IMR-90 (cell line): Measurements from ENCODE around the gene PAIP1. TPM values are rescaled to one million over a fixed set of nuclear protein-coding genes. Genes with fewer than 3 reads are reported as not detected.

ENCODE experiments used
- ATAC-seq: fragments of 200-7000 bp; cut with Tn5 transposase; 2 replicates; pipeline ENCODE4 v1.9.1; 2020; ENCODE audit warnings: low read depth, mild to moderate bottlenecking, moderate library complexity
- BruUV-seq: library from RNA; stranded (reverse); fragments of 400-500 nt; replicated peaks from 2 replicates; lab custom pipeline; 2021; lab: Mats Ljungman, UMichigan
- CTCF ChIA-PET: fragments of 300-600 bp; formaldehyde crosslinking; extraction: SDS; loops from one replicate; lab custom pipeline; 2021; ENCODE audit warnings: antibody characterized with exemption; lab: Yijun Ruan, JAX
- POLR2A ChIA-PET: fragments of 300-600 bp; sonication (Branson Sonifier 250); formaldehyde crosslinking; loops from one replicate; lab custom pipeline; 2022; ENCODE audit warnings: antibody characterized with exemption; ENCODE audit not compliant: unreplicated experiment; lab: Charles Lee
- DNase-seq: peaks from one replicate; pipeline ENCODE4 v3.0.0; 2013
- H2AFZ ChIP-seq: replicated peaks from 2 replicates; pipeline ENCODE3; 2013; ENCODE audit warnings: low read length, mild to moderate bottlenecking; ENCODE audit not compliant: poor library complexity
- H2AK5ac ChIP-seq: 2 replicates; pipeline ENCODE4 v1.6.1; 2013; ENCODE audit warnings: low read depth, low read length, inconsistent platforms
- H2AK9ac ChIP-seq: replicated peaks from 2 replicates; pipeline ENCODE3; 2013; ENCODE audit warnings: mild to moderate bottlenecking, low read depth, low read length, moderate library complexity; ENCODE audit not compliant: poor library complexity
- H2BK120ac ChIP-seq: 2 replicates; pipeline ENCODE4 v1.6.1; 2013; ENCODE audit warnings: low read depth, low read length, inconsistent platforms
- H2BK15ac ChIP-seq: 3 replicates; pipeline ENCODE4 v1.6.1; 2013; ENCODE audit warnings: low read depth, low read length, inconsistent platforms
- H2BK20ac ChIP-seq: 2 replicates; pipeline ENCODE4 v1.6.1; 2013; ENCODE audit warnings: low read depth, mild to moderate bottlenecking, inconsistent platforms, low read length, moderate library complexity
- H2BK5ac ChIP-seq: 2 replicates; pipeline ENCODE4 v1.6.1; 2013; ENCODE audit warnings: mild to moderate bottlenecking, low read depth, low read length, inconsistent platforms; ENCODE audit not compliant: poor library complexity, severe bottlenecking
- H3K14ac ChIP-seq: replicated peaks from 2 replicates; pipeline ENCODE4 v1.6.1; 2013; ENCODE audit warnings: low read depth, low read length, inconsistent platforms
- H3K18ac ChIP-seq: 2 replicates; pipeline ENCODE4 v1.6.1; 2013; ENCODE audit warnings: low read depth, low read length, control low read depth
- H3K23ac ChIP-seq: 2 replicates; pipeline ENCODE4 v1.6.1; 2013; ENCODE audit warnings: low read depth, low read length, inconsistent platforms
- H3K27ac ChIP-seq: 2 replicates; pipeline ENCODE4 v1.5.1; 2013; ENCODE audit warnings: mild to moderate bottlenecking, control low read depth, low read length; ENCODE audit not compliant: insufficient read depth
- H3K27me3 ChIP-seq: 2 replicates; pipeline ENCODE4 v1.6.1; 2013; ENCODE audit warnings: low read length; ENCODE audit not compliant: control insufficient read depth, insufficient read depth
- H3K36me3 ChIP-seq: 2 replicates; pipeline ENCODE4 v1.6.1; 2013; ENCODE audit warnings: low read length, mixed read lengths; ENCODE audit not compliant: control insufficient read depth, insufficient read depth
- H3K4ac ChIP-seq: 2 replicates; pipeline ENCODE4 v1.6.1; 2013; ENCODE audit warnings: low read depth, low read length, inconsistent platforms
- H3K4me1 ChIP-seq: 2 replicates; pipeline ENCODE4 v1.6.1; 2013; ENCODE audit warnings: low read length, mixed read lengths; ENCODE audit not compliant: control insufficient read depth, insufficient read depth
- H3K4me2 ChIP-seq: 2 replicates; pipeline ENCODE4 v1.6.1; 2013; ENCODE audit warnings: low read depth, mild to moderate bottlenecking, control low read depth, low read length, moderate library complexity
- H3K4me3 ChIP-seq: 2 replicates; pipeline ENCODE4 v1.5.1; 2013; ENCODE audit warnings: low read depth, mild to moderate bottlenecking, control low read depth, low read length, moderate library complexity; ENCODE audit not compliant: insufficient read depth
- H3K56ac ChIP-seq: 2 replicates; pipeline ENCODE4 v1.6.1; 2013; ENCODE audit warnings: low read length, inconsistent platforms; ENCODE audit not compliant: insufficient read depth; ENCODE audit errors: extremely low read depth
- H3K79me1 ChIP-seq, 2 experiments: 2 replicates each; pipeline ENCODE4 v1.6.1; 2013; ENCODE audit warnings: low read length in 2 of 2, inconsistent platforms in 1 of 2, low read depth in 1 of 2
- H3K9ac ChIP-seq: 2 replicates; pipeline ENCODE4 v1.6.1; 2013; ENCODE audit warnings: low read depth, low read length, control low read depth
- H3K9me1 ChIP-seq: 2 replicates; pipeline ENCODE4 v1.6.1; 2013; ENCODE audit warnings: low read length, inconsistent platforms; ENCODE audit not compliant: insufficient read depth
- H3K9me3 ChIP-seq: 2 replicates; pipeline ENCODE4 v1.6.1; 2013; ENCODE audit warnings: low read length; ENCODE audit not compliant: control insufficient read depth, insufficient read depth
- H4K20me1 ChIP-seq: 2 replicates; pipeline ENCODE4 v1.6.1; 2013; ENCODE audit warnings: low read length, inconsistent platforms; ENCODE audit not compliant: insufficient read depth
- H4K5ac ChIP-seq: 2 replicates; pipeline ENCODE4 v1.6.1; 2013; ENCODE audit warnings: mild to moderate bottlenecking, low read depth, low read length, control low read depth
- H4K8ac ChIP-seq, 2 experiments: 2 replicates each; pipeline ENCODE4 v1.6.1; 2013; ENCODE audit warnings: low read depth in 2 of 2, low read length in 2 of 2, control low read depth in 1 of 2, inconsistent platforms in 1 of 2
- H4K91ac ChIP-seq: 2 replicates; pipeline ENCODE4 v1.6.1; 2013; ENCODE audit warnings: low read depth, low read length, inconsistent platforms; ENCODE audit not compliant: insufficient read depth
- MAFK ChIP-seq: IDR thresholded peaks from 2 replicates; pipeline ENCODE4 v1.6.1; 2012; ENCODE audit warnings: low read depth, low read length, improper control_type of control experiment
- SMC3 ChIP-seq: fragments of 150-350 bp; IDR thresholded peaks from 2 replicates; pipeline ENCODE4 v1.6.1; 2016; ENCODE audit warnings: low read depth, mild to moderate bottlenecking, antibody characterized with exemption, low read length, moderate library complexity
- WGBS, 2 experiments: methylation state at CpG; one replicate each; pipeline versions ENCODE4 v1.1.5 to v1.1.7; 2013; ENCODE audit warnings: missing lambda C conversion rate in 2 of 2; ENCODE audit not compliant: insufficient read length in 1 of 2; ENCODE audit errors: extremely low coverage in 2 of 2; 5-methylcytosine and 5-hydroxymethylcytosine counted together
- dilution Hi-C: fragments of 300-500 bp; cut with HindIII; formaldehyde crosslinking; loops from one replicate; pipeline ENCODE4 v1.14.3; 2018; ENCODE audit warnings: low sequenced_read_pairs; ENCODE audit not compliant: unreplicated experiment
- in situ Hi-C: fragments of 300-500 bp; cut with MboI; formaldehyde crosslinking; loops from 3 replicates; pipeline ENCODE4 v1.14.3; 2019; ENCODE audit warnings: low sequenced_read_pairs, inconsistent platforms, mixed read lengths
- intact Hi-C: fragments of 100-400 bp; cut with micrococcal nuclease; formaldehyde crosslinking; loops from 2 replicates; pipeline ENCODE4 v1.10.0; 2022
- polyA plus RNA-seq, 3 experiments: library from polyadenylated mRNA; depleted of rRNA; stranded (reverse); fragments of >200 nt; gene quantifications; 2 replicates each; pipeline ENCODE4 v1.2.3, GENCODE V29; 2012; ENCODE audit warnings: low replicate concordance in 1 of 3
- total RNA-seq: library from RNA; depleted of rRNA; stranded (reverse); fragments of >200 nt; gene quantifications from 2 replicates; pipeline ENCODE4 v1.2.3, GENCODE V29; 2012

PAIP1 gene
- total and polyA plus RNA-seq, 2 of the 4 experiments (the other 2 are of a cell fraction), result 59.1 to 123 TPM

GRCh38 chr5:43520615-43521014 is 36.3 kb downstream of the PAIP1 start:
- Histone ChIP-seq H2BK15ac (no peak overlapping the region), H2AK5ac (no peak overlapping the region), H3K9ac (no peak overlapping the region), H2AK9ac (no peak overlapping the region), H3K9me1 (no peaks in the 10 kb centered on the region), H4K5ac (no peak overlapping the region), H3K9me3 (no peaks in the 10 kb centered on the region), H3K18ac (no peak overlapping the region), H4K8ac (no peak overlapping the region), H2BK5ac (no peak overlapping the region), H3K56ac (no peak overlapping the region), H3K79me1 (peaks cover 0 to 6% of the 10 kb centered on the region in 2 experiments; a peak in 2 of 4 replicates), H3K4me1 (no peaks in the 10 kb centered on the region), H3K4me2 (no peak overlapping the region), H2BK120ac (no peak overlapping the region), H3K23ac (no peak overlapping the region), H2BK20ac (no peak overlapping the region), H3K4ac (no peak overlapping the region), H3K14ac (no peak overlapping the region), H3K36me3 (peaks cover 12% of the 10 kb centered on the region), H4K91ac (no peak overlapping the region), H2AFZ (no peak overlapping the region), H3K27ac (no peak overlapping the region), H4K20me1 (no peaks in the 10 kb centered on the region), H3K27me3 (no peaks in the 10 kb centered on the region), H3K4me3 (no peak overlapping the region)
- dilution Hi-C loops, result no loop called here
- POLR2A ChIA-PET, result no interaction called here
- WGBS, 2 experiments, result 100% methylated on average over 1 of the region's 1 CpG; no CpG with 5 or more reads in 1 of the 2 experiments
- CTCF ChIA-PET, result interaction anchor here (0.6 kb wide), 1 partner anchor 21 kb away, joined by 3 read pairs; no protein-coding TSS in a partner anchor
- no peak for DNase-seq
- no TSS peak for BruUV-seq
- no peak for TF ChIP-seq MAFK
- no peak for TF ChIP-seq SMC3
- in situ Hi-C loops, result no loop called here
- intact Hi-C loops, result no loop called here
- no peak for ATAC-seq
